ENCODE results near the gene UVRAG.
A peak's percentile ranks its signal among the peaks of the same experiment; 100 is the strongest.

Gene UVRAG

GRCh38 chr11:76155500-76156227, 340.7 kb downstream of the UVRAG start:
- no peak for DNase-seq

GRCh38 chr11:76156971-76157427, 342.0 kb downstream of the UVRAG start:
- no peak for DNase-seq

- no peak for DNase-seq
Observed at GRCh38 chr11:76157891-76158290, 342.9 kb downstream of the UVRAG start.

- no peak for DNase-seq
Observed at GRCh38 chr11:76158394-76159302, 343.6 kb downstream of the UVRAG start.

GRCh38 chr11:76159303-76159937, 344.4 kb downstream of the UVRAG start:
- no peak for DNase-seq

GRCh38 chr11:76159983-76160661, 345.1 kb downstream of the UVRAG start:
- no peak for DNase-seq

- DNase-seq = no peak
Observed at GRCh38 chr11:76160856-76161255, 345.8 kb downstream of the UVRAG start.

GRCh38 chr11:76161261-76161961, 346.4 kb downstream of the UVRAG start:
- peak; percentile 24 for DNase-seq

- DNase-seq = peak; percentile 41
Observed at GRCh38 chr11:76162336-76163288, 347.6 kb downstream of the UVRAG start.

GRCh38 chr11:76163289-76163880, 348.4 kb downstream of the UVRAG start:
- DNase-seq = no peak

- DNase-seq = no peak
Observed at GRCh38 chr11:76164081-76164480, 349.1 kb downstream of the UVRAG start.

- no peak for DNase-seq
Observed at GRCh38 chr11:76164861-76165751, 350.1 kb downstream of the UVRAG start.

- peak; percentile 11 for DNase-seq
Observed at GRCh38 chr11:76166314-76166713, 351.3 kb downstream of the UVRAG start.

GRCh38 chr11:76167590-76167989, 352.6 kb downstream of the UVRAG start:
- no peak for DNase-seq

GRCh38 chr11:76169473-76169896, 354.5 kb downstream of the UVRAG start:
- no peak for DNase-seq

GRCh38 chr11:76170468-76170867, 355.5 kb downstream of the UVRAG start:
- no peak for DNase-seq

- DNase-seq = no peak
Observed at GRCh38 chr11:76172583-76172982, 357.6 kb downstream of the UVRAG start.

- DNase-seq = no peak
Observed at GRCh38 chr11:76173663-76174062, 358.7 kb downstream of the UVRAG start.

- no peak for DNase-seq
Observed at GRCh38 chr11:76174330-76174729, 359.3 kb downstream of the UVRAG start.
